Activated T-cell treated with anti-CD3 and anti-CD28 coated beads, Interleukin-2, amount 50 U/mL, for 4 hours (primary cell): Measurements from ENCODE around the gene TRPV6. TPM values are rescaled to one million over a fixed set of nuclear protein-coding genes. Genes with fewer than 3 reads are reported as not detected.

Source experiments
- ATAC-seq, 2 donors: fragments of 200-7000 bp; cut with Tn5 transposase; one replicate each; pipeline ENCODE4 v1.10.0; 2021
- DNase-seq: peaks from one replicate; pipeline ENCODE4 v3.0.0-alpha.2; 2020
- H3K27me3 Mint-ChIP-seq: one replicate; pipeline ENCODE4 v1.8.0; 2021; ENCODE audit warnings: low read depth, mixed read lengths
- H3K36me3 Mint-ChIP-seq: one replicate; pipeline ENCODE4 v1.8.0; 2022; ENCODE audit warnings: mixed read lengths; ENCODE audit not compliant: insufficient read depth
- H3K4me1 Mint-ChIP-seq: one replicate; pipeline ENCODE4 v1.8.0; 2021; ENCODE audit warnings: low read depth, mixed read lengths
- H3K4me3 Mint-ChIP-seq: one replicate; pipeline ENCODE4 v1.8.0; 2021; ENCODE audit warnings: mild to moderate bottlenecking, moderate library complexity, mixed read lengths
- H3K9me3 Mint-ChIP-seq: one replicate; pipeline ENCODE4 v1.8.0; 2021; ENCODE audit warnings: mixed read lengths
- total RNA-seq, 3 donors: library from RNA; stranded (reverse); gene quantifications; one replicate each; pipeline ENCODE4 v1.2.1, GENCODE V29; 2021

TRPV6 gene
- total RNA-seq, 3 donors from 2014 or later, result not detected

- H3K4me3 Mint-ChIP-seq, result no peak overlapping the region
- H3K27me3 Mint-ChIP-seq, result peaks cover 7% of the 10 kb centered on the region
- no peak for DNase-seq
- peaks cover 3% of the 10 kb centered on the region for H3K4me1 Mint-ChIP-seq
- no peaks in the 10 kb centered on the region for H3K9me3 Mint-ChIP-seq
- no peaks in the 10 kb centered on the region for H3K36me3 Mint-ChIP-seq
- ATAC-seq, result no peak
These were observed 38.2 kb downstream of the TRPV6 start for GRCh38 chr7:142847353-142847752.

GRCh38 chr7:142842251-142842766 lies 43.2 kb downstream of the TRPV6 start:
- H3K9me3 Mint-ChIP-seq, result no peaks in the 10 kb centered on the region
- ATAC-seq (no peak), DNase-seq (no peak)
- no peaks in the 10 kb centered on the region for H3K36me3 Mint-ChIP-seq
- H3K27me3 Mint-ChIP-seq, result peaks cover under 1% of the 10 kb centered on the region
- no peak overlapping the region for H3K4me3 Mint-ChIP-seq
- no peaks in the 10 kb centered on the region for H3K4me1 Mint-ChIP-seq

DNA sequence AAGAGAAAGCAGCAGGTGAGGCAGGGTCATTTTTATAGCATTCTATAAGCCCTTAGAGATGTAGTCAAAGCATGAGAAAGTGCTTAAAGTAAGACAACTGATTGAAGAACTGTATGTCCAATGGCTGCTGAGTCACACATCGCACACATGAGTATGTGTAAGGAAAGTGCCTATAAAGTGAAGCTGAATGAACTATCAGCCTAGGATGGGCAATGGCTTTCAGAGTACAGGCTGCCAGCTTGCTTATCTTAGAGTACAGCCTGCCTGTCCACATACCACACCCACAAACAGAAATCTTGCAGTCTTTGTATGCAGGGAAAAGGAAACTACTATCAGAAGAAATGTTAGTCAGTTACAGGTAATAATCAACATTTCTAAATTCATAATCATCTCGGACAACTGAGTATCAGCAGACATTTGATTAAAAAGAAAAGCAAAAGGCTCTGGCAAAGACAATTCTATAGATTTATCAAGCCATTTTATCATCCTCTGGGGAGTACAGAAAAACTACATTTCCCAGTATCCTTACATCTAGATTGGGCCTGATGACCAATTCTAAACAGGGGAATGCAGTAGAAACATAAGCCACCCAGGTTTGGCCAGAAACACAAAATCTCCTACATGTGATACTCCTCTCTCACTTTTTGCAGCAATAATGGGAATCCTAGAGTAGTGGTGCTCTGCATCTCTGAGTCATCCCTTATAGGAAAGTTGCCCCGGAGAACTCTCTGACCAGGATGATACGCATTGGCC lies 46.9 kb downstream of the TRPV6 start:
- DNase-seq (no peak), ATAC-seq (no peak)
- H3K4me1 Mint-ChIP-seq, result peaks cover 14% of the 10 kb centered on the region
- no peaks in the 10 kb centered on the region for H3K27me3 Mint-ChIP-seq
- H3K9me3 Mint-ChIP-seq, result no peaks in the 10 kb centered on the region
- no peaks in the 10 kb centered on the region for H3K36me3 Mint-ChIP-seq
- no peak overlapping the region for H3K4me3 Mint-ChIP-seq

GRCh38 chr7:142836426-142836825 lies 49.1 kb downstream of the TRPV6 start:
- DNase-seq, result no peak
- no peaks in the 10 kb centered on the region for H3K36me3 Mint-ChIP-seq
- peaks cover 18% of the 10 kb centered on the region for H3K4me1 Mint-ChIP-seq
- no peaks in the 10 kb centered on the region for H3K27me3 Mint-ChIP-seq
- no peaks in the 10 kb centered on the region for H3K9me3 Mint-ChIP-seq
- no peak for ATAC-seq
- no peak overlapping the region for H3K4me3 Mint-ChIP-seq

DNA sequence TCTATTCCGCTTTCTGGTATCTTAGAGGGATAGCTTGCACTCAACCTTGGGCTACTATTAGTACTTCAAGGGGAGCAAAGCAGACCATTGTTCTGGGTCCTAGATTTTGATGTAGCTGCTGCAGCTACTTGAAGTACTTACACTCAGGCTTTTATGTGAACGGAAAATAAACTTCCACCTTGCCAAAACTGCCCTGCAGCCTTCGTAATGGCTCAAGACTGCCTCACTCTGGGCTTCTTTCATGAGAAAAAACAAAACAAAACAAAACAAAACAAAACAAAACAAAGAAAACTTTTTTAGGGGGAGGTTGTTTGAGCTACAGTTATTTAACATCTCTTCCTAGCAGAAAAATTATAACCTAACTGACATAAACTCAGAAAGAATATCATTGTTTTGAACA lies 50.1 kb downstream of the TRPV6 start:
- Mint-ChIP-seq H3K9me3 (no peaks in the 10 kb centered on the region), H3K4me3 (no peak overlapping the region), H3K27me3 (no peaks in the 10 kb centered on the region), H3K36me3 (no peaks in the 10 kb centered on the region), H3K4me1 (peaks cover 18% of the 10 kb centered on the region)
- no peak for DNase-seq
- no peak for ATAC-seq

DNA sequence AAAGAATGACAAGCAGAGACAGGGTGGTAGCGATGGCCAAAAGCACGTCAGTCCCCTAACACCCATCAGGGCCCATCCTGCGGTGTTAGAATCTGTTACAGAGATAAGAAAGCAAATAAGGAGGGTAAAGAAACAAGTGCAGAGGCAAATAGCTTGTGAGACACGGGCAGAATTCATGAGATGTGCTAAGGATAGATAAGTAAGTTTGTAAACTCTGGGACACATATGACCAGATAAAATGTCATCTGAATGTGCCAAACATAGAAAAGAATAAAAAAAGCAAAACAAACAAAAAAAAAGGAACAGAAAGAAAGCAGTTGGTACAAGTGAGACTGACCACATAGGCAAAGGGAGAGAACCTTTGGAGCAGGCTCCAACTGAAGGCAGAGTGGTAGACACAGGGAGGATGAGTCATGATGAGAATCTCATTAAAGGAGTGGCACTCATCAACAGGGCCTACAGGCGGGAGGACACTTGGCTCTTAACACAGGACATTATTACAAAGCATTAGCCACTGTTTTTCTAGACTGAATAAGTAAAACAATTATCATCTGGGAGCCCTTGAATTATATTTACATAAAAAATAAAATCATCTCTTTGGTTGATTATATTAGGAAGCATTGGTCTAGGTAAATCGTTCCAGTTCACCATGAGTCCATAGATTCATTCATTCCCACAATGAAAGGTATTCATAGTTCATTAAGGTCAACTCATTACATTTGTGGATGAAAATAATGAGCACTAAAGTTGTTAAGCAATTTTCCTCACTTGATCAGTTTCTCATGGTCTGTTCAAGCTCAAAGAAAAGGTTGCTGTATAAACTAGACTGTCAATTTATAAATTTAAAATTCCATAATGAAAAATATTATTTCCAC lies 52.1 kb downstream of the TRPV6 start:
- ATAC-seq, result no peak
- H3K4me1 Mint-ChIP-seq, result peaks cover 18% of the 10 kb centered on the region

DNA sequence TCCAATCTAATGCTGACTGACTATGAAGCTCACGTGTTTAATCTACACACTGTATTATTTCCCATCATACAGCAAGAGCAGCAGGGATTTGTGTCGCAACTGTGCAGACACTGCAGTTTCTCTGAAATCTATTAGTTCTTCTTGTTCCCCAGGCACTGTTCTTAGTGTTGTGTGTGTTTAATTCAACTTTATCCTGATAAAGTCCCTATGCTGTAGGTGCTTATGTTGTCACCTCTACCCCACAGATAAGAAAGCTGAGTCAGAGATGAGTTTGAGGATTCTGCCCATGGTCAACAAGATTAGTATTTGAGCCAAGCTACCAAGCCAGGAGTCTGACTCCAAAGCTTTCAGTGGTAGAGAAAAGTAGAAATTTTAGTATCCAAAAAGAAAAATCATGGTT lies 53.1 kb downstream of the TRPV6 start:
- ATAC-seq, result no peak
- Mint-ChIP-seq H3K4me3 (no peak overlapping the region), H3K36me3 (no peaks in the 10 kb centered on the region), H3K9me3 (no peaks in the 10 kb centered on the region), H3K27me3 (no peaks in the 10 kb centered on the region), H3K4me1 (peaks cover 18% of the 10 kb centered on the region)
- no peak for DNase-seq

More for the DNA sequence above, 52.1 kb downstream of the TRPV6 start:
- no peak for DNase-seq
- Mint-ChIP-seq H3K27me3 (no peaks in the 10 kb centered on the region), H3K9me3 (no peaks in the 10 kb centered on the region), H3K4me3 (no peak overlapping the region), H3K36me3 (no peaks in the 10 kb centered on the region)

GRCh38 chr7:142827951-142828500 lies 57.5 kb downstream of the TRPV6 start:
- H3K27me3 Mint-ChIP-seq, result peaks cover 9% of the 10 kb centered on the region
- peaks cover 3% of the 10 kb centered on the region for H3K9me3 Mint-ChIP-seq
- peaks cover 3% of the 10 kb centered on the region for H3K36me3 Mint-ChIP-seq
- H3K4me3 Mint-ChIP-seq, result no peak overlapping the region
- no peak for ATAC-seq
- peaks cover 3% of the 10 kb centered on the region for H3K4me1 Mint-ChIP-seq
- DNase-seq, result no peak

DNA sequence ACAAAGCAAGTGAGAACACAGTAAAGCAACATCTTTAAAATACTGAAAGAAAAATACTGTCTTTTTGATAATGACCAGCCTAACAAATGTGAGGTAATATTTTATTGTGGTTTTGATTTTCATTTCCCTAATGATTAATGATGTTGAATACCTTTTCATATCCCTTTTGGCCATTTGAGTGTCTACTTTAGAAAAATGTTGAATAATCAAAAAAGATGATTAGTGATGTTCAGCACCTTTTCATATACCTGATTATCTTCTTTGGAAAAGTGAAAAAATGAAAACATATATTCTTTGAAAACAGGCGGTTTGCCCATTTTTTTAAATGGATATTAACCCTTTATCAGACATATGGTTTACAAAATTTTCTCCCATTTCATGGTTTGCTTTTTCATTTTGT lies 62.8 kb downstream of the TRPV6 start:
- DNase-seq (no peak), ATAC-seq (no peak)
- H3K4me1 Mint-ChIP-seq, result peaks cover 8% of the 10 kb centered on the region
- H3K27me3 Mint-ChIP-seq, result peaks cover 25% of the 10 kb centered on the region
- H3K36me3 Mint-ChIP-seq, result peaks cover 3% of the 10 kb centered on the region
- peaks cover 8% of the 10 kb centered on the region for H3K9me3 Mint-ChIP-seq
- no peak overlapping the region for H3K4me3 Mint-ChIP-seq

Other genes starting within 250 kb of the TRPV6 start
- gene PRSS1, start 136.3 kb downstream of the TRPV6 start, total RNA-seq, result 10 to 100 TPM in 1 of 3 donors, 1 to 10 TPM in 2; 6.6 to 11.7 (median 9.2) TPM
- gene PRSS2, start 114.8 kb downstream of the TRPV6 start, total RNA-seq, result 10 to 100 TPM; 18.0 to 30.0 (median 25.2) TPM
- 1 to 10 TPM; 6.7 to 8.3 (median 8.0) TPM for gene EPHB6, start 30.7 kb downstream of the TRPV6 start, total RNA-seq
- not detected for gene TRPV5, start 48.0 kb upstream of the TRPV6 start, total RNA-seq
- gene LLCFC1, start 53.7 kb upstream of the TRPV6 start, total RNA-seq, result not detected
- gene KEL, start 76.6 kb upstream of the TRPV6 start, total RNA-seq, result under 1 TPM in 1 of 3 donors, not detected in 2; 0.33 TPM
- not detected for gene OR9A2, start 141.4 kb upstream of the TRPV6 start, total RNA-seq
- not detected for gene OR6V1, start 166.6 kb upstream of the TRPV6 start, total RNA-seq
- not detected for gene PIP, start 246.3 kb upstream of the TRPV6 start, total RNA-seq